Measurements from ENCODE around the gene AFF3.

The AFF3 gene

GRCh38 chr2:99789849-99790248 lies 352.5 kb downstream of the AFF3 start:
- no peak for DNase-seq (ENCODE audit: low read depth)
- TF ChIP-seq CTCF (IDR thresholded peaks at IDR 0.05; ENCODE audit: control insufficient read depth, extremely low read depth, insufficient read depth) = no peak
- no peak overlapping the region for H3K4me3 ChIP-seq (ENCODE audit: low read depth, low read length)

- no peak overlapping the region for H3K4me3 ChIP-seq (ENCODE audit: low read depth, low read length)
- DNase-seq (ENCODE audit: low read depth) = no peak
- TF ChIP-seq CTCF (IDR thresholded peaks at IDR 0.05; ENCODE audit: control insufficient read depth, extremely low read depth, insufficient read depth) = no peak
Observed at GRCh38 chr2:99787769-99788382, 354.5 kb downstream of the AFF3 start.

GRCh38 chr2:99786636-99787390 lies 355.6 kb downstream of the AFF3 start:
- DNase-seq (ENCODE audit: low read depth) = no peak
- TF ChIP-seq CTCF (IDR thresholded peaks at IDR 0.05; ENCODE audit: control insufficient read depth, extremely low read depth, insufficient read depth) = no peak
- no peak overlapping the region for H3K4me3 ChIP-seq (ENCODE audit: low read depth, low read length)

GRCh38 chr2:99784946-99785345 lies 357.4 kb downstream of the AFF3 start:
- DNase-seq (ENCODE audit: low read depth) = no peak
- no peak overlapping the region for H3K4me3 ChIP-seq (ENCODE audit: low read depth, low read length)
- no peak for TF ChIP-seq CTCF (IDR thresholded peaks at IDR 0.05; ENCODE audit: control insufficient read depth, extremely low read depth, insufficient read depth)

GRCh38 chr2:99784282-99784681 lies 358.1 kb downstream of the AFF3 start:
- no peak overlapping the region for H3K4me3 ChIP-seq (ENCODE audit: low read depth, low read length)
- DNase-seq (ENCODE audit: low read depth) = no peak
- no peak for TF ChIP-seq CTCF (IDR thresholded peaks at IDR 0.05; ENCODE audit: control insufficient read depth, extremely low read depth, insufficient read depth)

- H3K4me3 ChIP-seq (ENCODE audit: low read depth, low read length) = no peak overlapping the region
- TF ChIP-seq CTCF (IDR thresholded peaks at IDR 0.05; ENCODE audit: control insufficient read depth, extremely low read depth, insufficient read depth) = no peak
- no peak for DNase-seq (ENCODE audit: low read depth)
Observed at GRCh38 chr2:99780276-99780675, 362.1 kb downstream of the AFF3 start.

Data from LNCaP clone FGC (cell line).